GM18498 (cell line): Measurements from ENCODE around the gene PLB1.

Experiments used
- ATAC-seq: cut with Tn5 transposase; IDR thresholded peaks from one replicate; pipeline ENCODE4 v1.9.1; 2021; ENCODE audit warnings: mild to moderate bottlenecking, moderate library complexity; ENCODE audit not compliant: unreplicated experiment

PLB1 gene

DNA sequence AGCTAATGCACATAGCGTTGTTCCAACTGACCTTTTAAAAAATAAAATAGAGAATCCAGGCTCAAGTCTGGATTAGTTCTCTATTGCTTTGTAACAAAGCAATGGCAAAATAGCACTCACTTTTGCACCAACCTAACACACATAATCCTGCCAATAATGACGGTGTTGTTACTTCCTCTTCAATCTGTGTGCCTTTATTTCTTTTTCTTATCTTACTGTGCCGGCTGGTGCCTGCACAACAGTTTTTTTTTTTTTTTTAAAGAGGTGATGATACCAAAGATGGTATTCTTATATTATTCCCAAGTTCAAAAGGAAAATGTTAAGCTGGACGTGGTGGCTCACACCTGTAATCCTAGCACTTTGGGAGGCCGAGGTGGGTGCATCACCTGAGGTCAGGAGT, 3.4 kb downstream of the PLB1 start:
- no peak for ATAC-seq

- ATAC-seq, result no peak
Observed at GRCh38 chr2:28505361-28505760, 9.5 kb downstream of the PLB1 start.

DNA sequence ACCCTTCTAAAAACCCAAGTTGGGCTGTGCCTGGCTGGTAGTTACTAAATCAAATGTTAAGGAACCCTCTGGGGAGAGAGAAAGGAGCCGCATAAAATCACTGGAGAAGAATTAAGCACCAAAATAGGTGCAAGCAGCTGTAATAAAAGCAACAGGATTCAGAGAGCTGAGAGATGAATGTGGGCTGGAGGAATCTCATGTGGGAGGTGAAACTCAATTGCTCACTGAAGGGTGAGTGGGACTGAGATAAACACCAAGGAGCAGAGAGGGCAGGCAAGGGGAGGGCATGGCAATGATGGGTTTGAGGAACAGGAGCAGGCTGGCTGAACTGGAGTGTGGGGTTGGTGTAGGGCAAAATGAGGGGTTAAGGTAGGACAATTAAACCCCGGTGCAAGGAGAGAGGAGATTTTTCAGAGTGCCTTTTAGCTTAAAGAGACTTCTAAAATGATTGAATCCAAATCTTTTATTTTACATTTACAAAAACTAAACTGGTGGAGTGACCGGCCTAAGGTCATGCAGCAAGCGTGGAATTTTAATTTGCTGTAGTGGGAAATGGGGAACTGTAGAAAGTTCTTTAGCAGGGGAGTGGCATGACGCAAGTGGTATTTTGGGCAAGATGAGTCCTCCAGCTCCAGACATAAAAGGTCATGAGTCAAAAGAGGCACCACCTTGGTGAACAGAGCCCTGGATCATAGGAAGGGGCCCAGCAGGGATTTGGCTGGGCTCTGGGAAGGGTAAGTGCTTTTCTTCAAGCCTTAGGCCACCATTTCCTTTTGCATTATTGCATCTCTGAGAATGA, 10.5 kb downstream of the PLB1 start:
- no peak for ATAC-seq

- no peak for ATAC-seq
Observed at GRCh38 chr2:28507796-28508764, 12.2 kb downstream of the PLB1 start.

- no peak for ATAC-seq
Observed at GRCh38 chr2:28509361-28509760, 13.5 kb downstream of the PLB1 start.

DNA sequence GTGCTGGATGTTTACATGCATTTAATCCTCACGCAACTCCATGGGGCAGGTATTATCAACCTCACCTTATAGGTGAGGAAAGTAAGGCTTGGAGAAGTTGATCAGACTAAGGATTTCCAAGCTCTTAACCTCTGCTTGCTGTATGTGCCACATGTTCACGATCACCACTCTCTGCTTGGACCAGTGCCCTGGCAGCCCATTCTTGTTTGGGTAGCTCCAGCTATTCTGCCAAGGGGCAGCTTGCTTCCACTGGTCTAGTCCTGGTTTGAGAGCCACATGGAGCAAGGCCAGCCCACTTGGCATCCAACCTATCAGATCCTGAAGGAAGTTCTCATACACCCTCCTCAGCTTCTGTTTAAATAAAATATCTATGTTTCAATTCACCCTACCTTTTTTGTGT, 14.3 kb downstream of the PLB1 start:
- ATAC-seq, result no peak

- no peak for ATAC-seq
Observed at GRCh38 chr2:28511871-28512606, 16.2 kb downstream of the PLB1 start.

DNA sequence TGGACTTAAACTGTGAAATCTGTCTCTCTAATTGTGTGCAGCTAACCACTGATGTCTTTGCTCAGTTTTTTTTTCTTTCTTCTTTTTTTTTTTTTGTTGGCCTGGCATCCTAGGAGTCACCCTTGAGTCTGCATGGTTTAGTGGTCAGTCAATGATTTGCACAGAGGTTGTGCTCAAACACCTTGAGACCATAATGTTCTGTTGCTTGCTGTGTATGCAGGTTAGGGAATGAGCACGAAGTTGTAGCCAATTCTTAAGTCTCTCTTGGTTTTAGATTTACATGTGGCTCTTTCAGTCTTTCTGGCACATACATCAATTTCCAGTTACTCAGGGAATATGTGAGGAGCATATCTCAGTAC, 16.7 kb downstream of the PLB1 start:
- ATAC-seq, result no peak

DNA sequence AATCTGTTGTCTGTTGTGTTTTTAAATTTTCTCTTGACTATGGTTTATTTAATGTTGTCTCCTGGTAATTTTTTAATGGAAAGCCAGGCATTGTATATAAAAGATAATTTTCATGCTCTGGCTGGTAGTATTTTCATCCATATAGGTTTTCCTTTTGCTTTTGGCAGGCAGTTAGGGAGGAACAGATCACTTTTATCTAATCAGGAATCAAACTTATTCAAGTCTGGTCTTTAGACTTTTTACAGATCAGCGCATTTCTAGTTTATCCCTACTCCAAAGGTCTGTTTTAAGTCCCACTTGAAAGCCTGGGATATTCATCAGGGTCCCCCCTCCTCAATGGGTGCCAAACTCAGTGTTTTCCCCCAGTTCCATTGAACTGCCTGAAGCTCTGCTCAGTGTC, 17.2 kb downstream of the PLB1 start:
- ATAC-seq, result no peak

DNA sequence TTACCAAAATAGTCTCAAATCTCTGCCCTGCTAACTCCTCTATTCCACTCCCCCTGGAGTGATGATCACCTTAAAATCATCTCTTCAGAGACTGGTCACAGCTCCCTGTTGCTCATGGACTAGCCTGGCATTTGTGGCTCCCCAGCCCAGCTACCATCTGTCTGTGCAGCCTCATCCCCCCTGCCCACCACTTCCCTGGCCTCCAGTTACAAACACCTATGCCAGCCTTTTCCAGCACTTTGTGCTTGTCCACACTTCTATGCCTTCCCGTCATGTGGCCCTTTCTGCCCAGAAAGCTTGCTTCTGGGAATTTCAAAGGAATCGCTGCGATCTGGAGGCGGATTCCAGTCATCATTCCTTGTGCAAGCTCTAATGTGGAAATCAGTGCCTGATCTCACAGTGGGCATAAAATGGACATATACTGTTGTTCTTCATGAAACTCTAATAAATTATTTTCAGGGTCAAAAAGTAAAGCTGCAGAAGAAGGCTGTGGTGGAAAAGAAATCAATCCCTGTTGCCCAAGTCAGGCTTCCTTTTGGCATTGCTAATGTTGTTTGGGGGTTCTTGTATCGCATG, 19.4 kb downstream of the PLB1 start:
- no peak for ATAC-seq

GRCh38 chr2:28516430-28516829, 20.6 kb downstream of the PLB1 start:
- no peak for ATAC-seq

DNA sequence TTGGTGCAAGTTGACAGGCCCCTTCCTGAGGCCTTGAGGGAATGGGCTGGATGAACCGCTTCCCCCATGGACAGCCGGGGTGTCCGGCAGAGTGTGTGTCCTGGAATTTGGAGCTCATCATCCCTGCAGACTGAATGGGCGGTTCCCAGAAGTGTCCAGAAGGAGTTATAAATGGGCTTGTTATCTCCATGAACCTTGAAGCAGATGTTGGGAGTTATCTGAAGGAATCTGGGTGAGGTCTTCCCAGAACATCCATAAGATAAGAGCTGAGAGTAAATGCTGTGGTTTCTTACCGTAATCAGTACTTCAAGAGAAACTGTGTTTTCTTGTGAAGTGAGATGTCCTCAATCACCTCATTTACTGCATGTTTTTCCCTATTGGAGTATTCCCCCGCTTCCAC, 21.1 kb downstream of the PLB1 start:
- ATAC-seq, result no peak

- ATAC-seq, result no peak
Observed at GRCh38 chr2:28521663-28522062, 25.8 kb downstream of the PLB1 start.

- no peak for ATAC-seq
Observed at GRCh38 chr2:28522481-28522880, 26.6 kb downstream of the PLB1 start.

DNA sequence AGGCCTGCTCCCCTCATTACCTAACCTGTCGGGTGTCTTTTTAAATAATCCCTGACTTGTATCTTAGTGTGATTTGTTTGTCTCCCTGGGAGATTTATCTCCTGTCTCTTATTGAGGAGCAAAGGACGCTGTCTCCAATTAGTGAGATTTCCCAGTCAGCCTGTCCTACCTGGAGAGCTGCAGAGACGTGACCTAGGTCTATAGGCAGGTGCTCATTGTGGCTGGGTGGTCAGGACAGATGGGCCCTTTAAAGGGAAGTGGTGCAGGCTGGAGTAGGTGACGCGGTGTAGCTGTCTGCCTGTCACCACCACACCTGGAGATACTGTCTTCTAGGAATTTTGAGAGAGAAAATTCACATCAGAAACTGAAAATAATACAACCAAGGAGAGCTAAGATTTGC, 28.0 kb downstream of the PLB1 start:
- no peak for ATAC-seq

DNA sequence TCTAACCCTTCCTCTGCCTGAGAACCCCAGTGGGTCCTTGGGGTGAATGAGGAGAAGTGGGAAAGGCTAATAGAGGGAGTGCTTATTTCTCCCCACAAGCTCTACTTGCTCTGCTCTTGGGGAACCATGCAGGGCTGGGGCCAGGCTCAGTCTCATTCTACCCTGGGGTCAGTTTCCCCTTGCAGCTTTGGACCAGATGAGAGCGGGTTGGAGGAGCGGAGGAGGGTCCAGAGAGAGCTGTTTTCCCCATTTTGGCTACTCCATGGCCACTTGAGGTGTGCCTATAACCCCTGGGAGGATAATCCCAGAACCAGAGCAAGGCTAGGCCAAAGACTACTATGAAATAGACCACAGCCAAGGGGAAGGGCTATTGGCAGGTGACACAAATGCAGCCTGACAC, 29.6 kb downstream of the PLB1 start:
- ATAC-seq, result no peak

DNA sequence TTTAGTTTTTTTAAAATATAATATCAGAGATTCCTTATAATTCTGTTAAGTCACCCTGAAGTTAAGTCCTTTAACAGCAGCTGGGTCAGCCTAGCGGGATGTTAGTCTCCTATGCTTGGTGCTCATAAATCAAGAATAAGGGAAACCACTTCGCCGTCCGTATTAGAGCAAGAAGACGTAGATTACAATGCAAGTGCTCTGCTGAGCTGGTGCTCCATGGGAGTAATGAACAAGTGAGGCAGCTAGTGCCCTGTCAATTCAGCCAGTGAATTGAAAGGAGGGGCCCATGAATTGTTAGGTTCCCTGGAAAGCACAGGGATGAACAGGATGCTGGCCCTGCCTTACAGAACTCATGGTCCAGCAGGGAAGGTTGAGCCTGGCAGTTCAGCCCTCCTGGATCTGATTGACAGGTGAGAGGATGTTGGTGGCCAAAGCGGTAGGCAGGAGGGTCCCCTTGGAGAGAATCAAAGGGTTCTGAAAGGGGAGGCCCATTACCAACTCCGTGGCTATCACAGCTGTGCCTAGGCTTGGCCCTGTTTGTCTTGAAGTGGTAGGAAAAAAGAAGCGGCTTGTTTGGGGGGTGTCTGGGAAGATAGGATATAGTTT, 30.8 kb downstream of the PLB1 start:
- no peak for ATAC-seq

GRCh38 chr2:28527196-28527595, 31.3 kb downstream of the PLB1 start:
- ATAC-seq, result no peak

DNA sequence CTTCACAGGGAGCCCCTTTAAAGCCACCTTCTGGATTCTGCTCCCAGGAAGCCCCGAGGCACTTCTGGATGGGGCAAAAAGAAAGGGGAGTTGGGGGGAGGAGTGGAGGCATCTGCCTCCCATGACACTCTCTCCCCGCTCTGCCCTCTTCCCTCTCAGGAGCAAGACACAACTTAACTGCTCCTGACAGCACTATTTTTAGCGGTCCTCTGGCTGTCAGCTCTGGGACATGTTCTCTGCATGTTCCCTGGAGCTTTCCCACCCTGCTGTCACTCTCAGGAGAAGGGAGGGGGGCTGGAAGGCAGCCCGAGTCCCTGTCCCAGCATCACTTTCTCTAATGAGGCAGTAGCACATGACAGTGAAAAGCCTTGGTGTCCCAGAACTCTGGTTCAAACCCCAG, 32.3 kb downstream of the PLB1 start:
- ATAC-seq, result no peak

- ATAC-seq, result no peak
Observed at GRCh38 chr2:28530782-28531181, 34.9 kb downstream of the PLB1 start.

DNA sequence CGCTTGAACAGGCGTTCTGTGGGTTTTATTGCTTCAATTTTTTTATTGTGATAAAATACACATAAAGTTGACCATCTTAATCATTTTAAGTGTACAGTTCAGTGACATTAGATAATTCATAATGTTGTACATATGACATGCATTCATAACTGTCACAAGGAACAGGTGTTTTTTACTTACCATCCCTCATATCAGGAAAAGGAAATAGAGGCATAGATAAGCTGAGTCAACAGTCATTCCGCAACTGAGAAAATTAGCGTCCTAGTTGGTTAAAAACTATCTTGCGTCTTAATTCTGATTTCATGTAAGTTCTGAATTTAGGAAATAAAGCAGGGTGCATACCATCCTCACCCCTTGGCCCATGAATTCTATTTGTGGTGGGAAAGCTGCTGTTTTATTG, 36.5 kb downstream of the PLB1 start:
- ATAC-seq, result no peak
